Cardiac fibroblast (primary cell): ENCODE data around the gene RRAS.

Experiments used
- DNase-seq, 2 donors: peaks; one replicate each; pipeline versions ENCODE4 v3.0.0 to v3.0.0-alpha.2; 2010; ENCODE audit warnings: low read depth in 2 of 2
- H3K4me3 ChIP-seq, 2 donors: replicated peaks in 1 of 2; 1 replicate in 1 of 2; 2 replicates in 1 of 2; pipeline ENCODE4 v1.5.1; 2011; ENCODE audit warnings: low read depth in 2 of 2, low read length in 2 of 2, mild to moderate bottlenecking in 2 of 2, moderate library complexity in 1 of 2
- CTCF ChIP-seq: IDR thresholded peaks from one replicate; pipeline ENCODE4 v1.5.1; 2011; ENCODE audit warnings: low read depth, mild to moderate bottlenecking, low read length, inconsistent platforms

Gene RRAS

GRCh38 chr19:49597703-49597974, 42.3 kb downstream of the RRAS start:
- no peak overlapping the region for H3K4me3 ChIP-seq
- no peak for DNase-seq
- TF ChIP-seq CTCF, result no peak

GRCh38 chr19:49596954-49597702, 42.8 kb downstream of the RRAS start:
- no peak for TF ChIP-seq CTCF
- DNase-seq, result no peak
- H3K4me3 ChIP-seq, result no peak overlapping the region

- no peak for DNase-seq
- H3K4me3 ChIP-seq, result no peak overlapping the region
- no peak for TF ChIP-seq CTCF
Measured at GRCh38 chr19:49596407-49596806, 43.5 kb downstream of the RRAS start.

GRCh38 chr19:49595819-49596404, 44.0 kb downstream of the RRAS start:
- no peak overlapping the region for H3K4me3 ChIP-seq
- no peak for DNase-seq
- TF ChIP-seq CTCF, result no peak

GRCh38 chr19:49594993-49595818, 44.7 kb downstream of the RRAS start:
- DNase-seq, result no peak
- H3K4me3 ChIP-seq, result no peak overlapping the region
- TF ChIP-seq CTCF, result no peak

GRCh38 chr19:49594157-49594992, 45.6 kb downstream of the RRAS start:
- no peak for TF ChIP-seq CTCF

More at GRCh38 chr19:49594157-49594992, 45.6 kb downstream of the RRAS start:
- no peak for DNase-seq
- H3K4me3 ChIP-seq, result no peak overlapping the region
